Measurements from ENCODE around the gene THSD7B. TPM values are rescaled to one million over a fixed set of nuclear protein-coding genes. Genes with fewer than 3 reads are reported as not detected.
"Not testable (repeated sequence)": the region's sequence is repeated elsewhere in the genome, so short reads cannot be mapped to it uniquely, and the experiment has no call there.

Gene THSD7B
- total RNA-seq, 2 experiments from 2014 or later = not detected

DNA sequence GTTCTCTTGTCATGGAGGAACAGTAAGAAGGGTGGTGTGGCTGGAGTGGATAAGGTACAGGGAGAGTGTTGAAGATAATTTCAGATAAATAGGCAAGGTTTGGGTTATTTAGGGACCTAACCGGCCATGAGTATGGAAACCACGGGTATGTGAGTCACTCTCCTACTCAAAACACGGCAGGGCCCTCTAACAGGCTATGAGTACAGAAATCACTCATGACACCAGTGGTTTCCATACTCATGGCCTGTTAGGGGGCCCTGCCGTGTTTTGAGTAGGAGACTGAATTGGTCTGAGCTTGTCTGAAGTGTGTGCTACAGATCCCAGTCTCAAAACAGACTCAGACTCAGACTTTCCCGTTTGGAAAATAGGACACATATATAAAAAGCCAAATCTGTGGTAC, 770.6 kb downstream of the THSD7B start:
- Mint-ChIP-seq H3K9me3 (peaks cover 3% of the 10 kb centered on the region), H3K27ac (no peak overlapping the region), H3K4me3 (no peak overlapping the region), H3K4me1 (no peaks in the 10 kb centered on the region), H3K36me3 (no peaks in the 10 kb centered on the region), H3K27me3 (no peaks in the 10 kb centered on the region)
- DNase-seq (no peak), ATAC-seq (ENCODE audit: low read depth) (no peak)
- POLR2A ChIA-PET = no interaction called here

DNA sequence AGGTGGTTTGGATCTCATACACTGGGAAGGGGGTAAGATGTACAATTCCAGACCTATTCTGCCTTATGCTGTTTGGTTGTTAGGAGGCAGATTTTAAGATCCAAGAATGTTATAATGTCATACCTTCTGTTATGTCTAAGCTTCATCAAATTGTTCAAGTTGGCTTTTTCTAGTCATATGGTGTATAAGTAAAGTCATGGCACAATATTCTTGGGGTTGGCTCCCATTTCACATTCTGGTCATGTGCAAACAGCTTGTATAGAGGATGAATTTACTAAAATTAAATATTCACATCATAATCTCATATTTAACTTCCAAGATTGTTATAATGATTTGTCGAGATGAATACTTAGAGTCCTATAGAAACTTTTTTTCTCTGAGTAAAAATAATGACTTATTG, 774.0 kb downstream of the THSD7B start:
- Mint-ChIP-seq H3K27ac (no peak overlapping the region), H3K4me3 (no peak overlapping the region), H3K36me3 (no peaks in the 10 kb centered on the region), H3K27me3 (no peaks in the 10 kb centered on the region), H3K4me1 (no peaks in the 10 kb centered on the region), H3K9me3 (peaks cover 6% of the 10 kb centered on the region)
- DNase-seq = no peak
- no peak for ATAC-seq (ENCODE audit: low read depth)
- POLR2A ChIA-PET = no interaction called here

GRCh38 chr2:137547842-137548241, 782.5 kb downstream of the THSD7B start:
- H3K4me3 Mint-ChIP-seq = no peak overlapping the region
- POLR2A ChIA-PET = no interaction called here

DNA sequence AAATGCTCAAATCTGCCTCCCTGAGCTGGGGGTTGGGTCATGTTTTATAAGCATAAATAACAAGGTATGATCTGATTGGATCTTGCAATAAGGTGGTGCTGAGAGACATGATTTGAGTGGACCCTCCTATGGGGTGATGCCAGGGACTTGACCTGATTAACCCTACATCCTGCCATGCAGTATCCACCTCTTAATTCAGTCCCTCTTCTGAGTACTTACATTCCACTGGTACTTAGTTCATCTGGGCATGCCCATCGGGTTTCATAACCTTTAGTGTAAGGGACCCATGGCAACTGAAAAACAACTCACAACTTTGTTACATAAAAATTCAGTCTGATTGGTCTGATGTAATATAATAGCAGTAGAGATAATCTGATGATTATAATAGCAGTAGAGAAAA, 801.0 kb downstream of the THSD7B start:
- Mint-ChIP-seq H3K4me1 (no peaks in the 10 kb centered on the region), H3K36me3 (no peaks in the 10 kb centered on the region), H3K27me3 (no peaks in the 10 kb centered on the region), H3K27ac (no peak overlapping the region), H3K9me3 (peaks cover 2% of the 10 kb centered on the region), H3K4me3 (no peak overlapping the region)
- DNase-seq = no peak
- no peak for ATAC-seq (ENCODE audit: low read depth)
- POLR2A ChIA-PET = no interaction called here

More at GRCh38 chr2:137547842-137548241, 782.5 kb downstream of the THSD7B start:
- Mint-ChIP-seq H3K4me1 (no peaks in the 10 kb centered on the region), H3K36me3 (no peaks in the 10 kb centered on the region), H3K27me3 (no peaks in the 10 kb centered on the region), H3K9me3 (no peaks in the 10 kb centered on the region), H3K27ac (no peak overlapping the region)
- no peak for ATAC-seq (ENCODE audit: low read depth)
- DNase-seq = no peak

- Mint-ChIP-seq H3K36me3 (no peaks in the 10 kb centered on the region), H3K27ac (no peak overlapping the region), H3K4me1 (no peaks in the 10 kb centered on the region), H3K4me3 (no peak overlapping the region), H3K9me3 (peaks cover 2% of the 10 kb centered on the region), H3K27me3 (no peaks in the 10 kb centered on the region)
- POLR2A ChIA-PET = no interaction called here
- DNase-seq (no peak), ATAC-seq (ENCODE audit: low read depth) (no peak)
These were observed 805.1 kb downstream of the THSD7B start for GRCh38 chr2:137570484-137570883.

DNA sequence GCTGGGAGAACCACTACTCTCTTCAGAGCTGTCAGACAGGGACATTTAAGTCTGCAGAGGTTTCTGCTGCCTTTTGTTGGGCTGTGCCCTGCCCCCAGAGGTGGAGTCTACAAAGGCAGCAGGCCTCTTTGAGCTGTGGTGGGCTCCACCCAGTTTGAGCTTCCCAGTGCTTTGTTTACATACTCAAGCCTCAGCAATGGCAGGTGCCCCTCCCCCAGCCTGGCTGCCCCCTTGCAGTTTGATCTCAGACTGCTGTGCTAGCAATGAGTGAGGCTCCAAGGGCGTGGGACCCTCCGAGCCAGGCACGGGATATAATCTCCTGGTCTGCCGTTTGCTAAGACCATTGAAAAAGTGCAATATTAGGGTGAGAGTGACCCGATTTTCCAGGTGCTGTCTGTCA, 822.5 kb downstream of the THSD7B start:
- H3K27me3 Mint-ChIP-seq; ATAC-seq (ENCODE audit: low read depth); H3K36me3 Mint-ChIP-seq; POLR2A ChIA-PET; H3K4me1 Mint-ChIP-seq; H3K9me3 Mint-ChIP-seq; H3K4me3 Mint-ChIP-seq; H3K27ac Mint-ChIP-seq; DNase-seq: not testable (repeated sequence)

DNA sequence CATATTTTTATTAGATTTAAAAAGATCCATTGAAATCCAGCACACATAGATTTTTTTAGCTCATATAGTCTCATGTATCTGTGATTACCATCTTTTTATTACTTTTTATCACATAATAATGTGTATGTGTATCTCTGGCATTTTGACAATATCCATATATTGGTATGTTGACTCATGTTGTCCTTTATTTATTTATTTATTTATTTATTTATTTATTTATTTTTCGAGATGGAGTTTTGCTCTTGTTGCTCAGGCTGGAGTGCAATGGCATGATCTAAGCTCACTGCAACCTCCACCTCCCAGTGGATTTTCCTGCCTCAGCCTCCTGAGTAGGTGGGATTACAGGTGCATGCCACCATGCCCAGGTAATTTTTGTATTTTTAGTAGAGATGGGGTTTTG, 823.2 kb downstream of the THSD7B start:
- H3K4me3 Mint-ChIP-seq; H3K27ac Mint-ChIP-seq; H3K9me3 Mint-ChIP-seq; POLR2A ChIA-PET; H3K36me3 Mint-ChIP-seq; DNase-seq; ATAC-seq (ENCODE audit: low read depth); H3K4me1 Mint-ChIP-seq; H3K27me3 Mint-ChIP-seq: not testable (repeated sequence)

GRCh38 chr2:137590102-137590501, 824.8 kb downstream of the THSD7B start:
- POLR2A ChIA-PET = no interaction called here
- H3K27me3 Mint-ChIP-seq = no peaks in the 10 kb centered on the region
- no peak for ATAC-seq (ENCODE audit: low read depth)
- no peaks in the 10 kb centered on the region for H3K4me1 Mint-ChIP-seq
- H3K4me3 Mint-ChIP-seq = no peak overlapping the region
- H3K27ac Mint-ChIP-seq = no peak overlapping the region
- no peaks in the 10 kb centered on the region for H3K36me3 Mint-ChIP-seq
- H3K9me3 Mint-ChIP-seq = peaks cover 4% of the 10 kb centered on the region
- no peak for DNase-seq

GRCh38 chr2:137607722-137608318, 842.5 kb downstream of the THSD7B start:
- Mint-ChIP-seq H3K36me3 (no peaks in the 10 kb centered on the region), H3K9me3 (no peaks in the 10 kb centered on the region), H3K4me1 (no peaks in the 10 kb centered on the region), H3K27ac (no peak overlapping the region), H3K27me3 (no peaks in the 10 kb centered on the region), H3K4me3 (no peak overlapping the region)
- no peak for DNase-seq
- no peak for ATAC-seq (ENCODE audit: low read depth)
- POLR2A ChIA-PET = no interaction called here

DNA sequence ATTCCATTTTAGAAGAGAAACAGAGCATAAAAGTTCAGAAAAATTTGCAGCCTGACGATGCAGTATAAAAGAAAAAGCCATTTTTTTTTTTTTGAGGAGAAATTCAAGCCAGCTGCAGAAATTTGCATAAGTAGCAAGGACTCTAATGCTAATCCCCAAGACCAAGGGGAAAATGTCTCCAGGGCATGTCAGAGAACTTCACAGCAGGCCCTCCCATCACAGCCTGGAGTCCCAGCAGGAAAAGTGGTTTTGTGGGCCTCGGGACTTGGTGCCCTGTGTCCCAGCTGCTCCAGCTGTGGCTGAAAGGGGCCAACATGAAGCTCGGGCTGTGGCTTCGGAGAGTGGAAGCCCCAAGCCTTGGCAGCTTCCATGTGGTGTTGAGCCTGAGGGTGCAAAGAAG, 873.6 kb downstream of the THSD7B start:
- no peak overlapping the region for H3K4me3 Mint-ChIP-seq
- ATAC-seq (ENCODE audit: low read depth) (no peak), DNase-seq (no peak)
- H3K36me3 Mint-ChIP-seq = no peaks in the 10 kb centered on the region
- peaks cover 2% of the 10 kb centered on the region for H3K9me3 Mint-ChIP-seq
- H3K27me3 Mint-ChIP-seq = no peaks in the 10 kb centered on the region
- no peaks in the 10 kb centered on the region for H3K4me1 Mint-ChIP-seq
- no peak overlapping the region for H3K27ac Mint-ChIP-seq
- POLR2A ChIA-PET = no interaction called here

DNA sequence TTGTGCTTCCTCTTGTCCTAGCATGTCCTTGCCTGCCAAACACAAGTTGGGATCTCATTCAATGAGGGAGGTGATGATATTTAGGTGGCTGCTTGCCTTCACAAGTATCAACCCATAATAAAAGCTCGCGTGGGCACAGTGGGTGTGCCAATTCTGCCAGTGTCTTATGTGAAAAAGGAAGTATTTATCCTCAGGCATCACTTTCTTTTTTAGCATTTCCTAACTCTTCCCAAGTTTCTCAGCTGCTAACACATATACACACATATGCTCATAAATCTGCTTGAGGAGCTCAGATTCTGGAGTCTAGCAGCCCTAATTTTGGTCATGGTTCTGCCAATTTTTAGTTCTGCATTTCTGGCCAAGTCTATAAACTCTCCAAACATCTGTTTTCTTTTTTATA, 879.4 kb downstream of the THSD7B start:
- POLR2A ChIA-PET = no interaction called here
- Mint-ChIP-seq H3K4me3 (no peak overlapping the region), H3K36me3 (no peaks in the 10 kb centered on the region), H3K4me1 (no peaks in the 10 kb centered on the region), H3K9me3 (peaks cover 3% of the 10 kb centered on the region), H3K27ac (no peak overlapping the region), H3K27me3 (no peaks in the 10 kb centered on the region)
- ATAC-seq (ENCODE audit: low read depth) (no peak), DNase-seq (no peak)

DNA sequence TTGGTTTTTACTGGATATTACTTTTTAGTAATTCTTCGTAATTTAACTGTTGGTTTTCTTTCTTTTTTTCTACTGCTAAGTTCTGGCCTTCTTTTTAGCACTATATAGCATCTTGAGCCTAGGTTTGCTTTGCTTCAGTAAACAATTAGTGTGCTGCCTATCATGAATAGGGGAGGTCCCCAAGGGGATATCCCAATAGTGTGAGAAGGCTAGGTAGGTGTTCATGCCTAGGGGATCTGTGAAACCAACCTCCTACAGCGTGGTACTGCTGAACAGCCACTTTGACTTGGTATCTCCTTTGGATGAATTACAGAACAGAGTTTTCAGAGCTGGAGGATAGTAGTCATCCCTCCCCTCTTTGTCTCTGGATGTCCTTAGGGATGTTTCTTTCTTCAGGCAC, 888.7 kb downstream of the THSD7B start:
- no peaks in the 10 kb centered on the region for H3K4me1 Mint-ChIP-seq
- H3K36me3 Mint-ChIP-seq = no peaks in the 10 kb centered on the region
- H3K27ac Mint-ChIP-seq = no peak overlapping the region
- H3K27me3 Mint-ChIP-seq = no peaks in the 10 kb centered on the region
- H3K4me3 Mint-ChIP-seq = no peak overlapping the region
- DNase-seq (no peak), ATAC-seq (ENCODE audit: low read depth) (no peak)
- POLR2A ChIA-PET = no interaction called here
- H3K9me3 Mint-ChIP-seq = peaks cover under 1% of the 10 kb centered on the region

- POLR2A ChIA-PET = no interaction called here
- no peak overlapping the region for H3K27ac Mint-ChIP-seq
- ATAC-seq (ENCODE audit: low read depth) = no peak
- no peaks in the 10 kb centered on the region for H3K9me3 Mint-ChIP-seq
- no peak for DNase-seq
- no peak overlapping the region for H3K4me3 Mint-ChIP-seq
- H3K36me3 Mint-ChIP-seq = no peaks in the 10 kb centered on the region
- no peaks in the 10 kb centered on the region for H3K27me3 Mint-ChIP-seq
- H3K4me1 Mint-ChIP-seq = no peaks in the 10 kb centered on the region
These were observed 890.5 kb downstream of the THSD7B start for GRCh38 chr2:137655814-137656213.

GRCh38 chr2:137658433-137658832, 893.1 kb downstream of the THSD7B start:
- ATAC-seq (ENCODE audit: low read depth) (no peak), DNase-seq (no peak)
- no peak overlapping the region for H3K27ac Mint-ChIP-seq
- H3K4me3 Mint-ChIP-seq = no peak overlapping the region
- POLR2A ChIA-PET = no interaction called here
- H3K4me1 Mint-ChIP-seq = no peaks in the 10 kb centered on the region
- no peaks in the 10 kb centered on the region for H3K36me3 Mint-ChIP-seq
- no peaks in the 10 kb centered on the region for H3K27me3 Mint-ChIP-seq
- H3K9me3 Mint-ChIP-seq = no peaks in the 10 kb centered on the region

GRCh38 chr2:137659616-137660015, 894.3 kb downstream of the THSD7B start:
- H3K4me1 Mint-ChIP-seq = no peaks in the 10 kb centered on the region
- no peak overlapping the region for H3K27ac Mint-ChIP-seq
- DNase-seq = no peak
- no peak for ATAC-seq (ENCODE audit: low read depth)
- H3K36me3 Mint-ChIP-seq = no peaks in the 10 kb centered on the region
- no peak overlapping the region for H3K4me3 Mint-ChIP-seq
- POLR2A ChIA-PET = no interaction called here
- no peaks in the 10 kb centered on the region for H3K27me3 Mint-ChIP-seq
- no peaks in the 10 kb centered on the region for H3K9me3 Mint-ChIP-seq
